GM18505 (cell line): ENCODE measurements around the gene SNX18.

Source experiments
- ATAC-seq: cut with Tn5 transposase; IDR thresholded peaks from one replicate; pipeline ENCODE4 v1.9.1; 2021; ENCODE audit not compliant: unreplicated experiment
- POLR2A ChIP-seq: IDR thresholded peaks from 4 replicates; pipeline ENCODE4 v1.6.1; 2011; ENCODE audit warnings: borderline replicate concordance; ENCODE audit not compliant: insufficient read depth, insufficient read length; ENCODE audit errors: extremely low read depth

SNX18 gene

DNA sequence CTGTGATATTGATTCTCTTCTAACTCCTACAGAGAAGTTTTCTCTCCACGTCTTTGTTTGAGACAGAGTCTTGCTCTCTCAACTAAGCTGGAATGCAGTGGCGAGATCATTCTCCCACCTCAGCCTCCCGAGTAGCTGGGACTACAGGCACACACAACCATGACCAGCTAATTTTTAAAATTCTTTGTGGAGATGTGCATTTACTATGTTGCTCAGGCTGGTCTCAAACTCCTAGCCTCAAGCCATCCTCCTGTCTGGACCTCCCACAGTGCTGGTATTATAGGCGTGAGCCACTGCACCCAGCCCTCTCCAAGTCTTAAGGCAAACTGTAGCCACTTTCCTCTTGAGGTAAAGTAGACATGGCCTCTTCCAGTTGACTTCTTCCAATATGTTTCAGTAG lies 72.2 kb downstream of the SNX18 start:
- no peak for ATAC-seq
- no peak for TF ChIP-seq POLR2A

DNA sequence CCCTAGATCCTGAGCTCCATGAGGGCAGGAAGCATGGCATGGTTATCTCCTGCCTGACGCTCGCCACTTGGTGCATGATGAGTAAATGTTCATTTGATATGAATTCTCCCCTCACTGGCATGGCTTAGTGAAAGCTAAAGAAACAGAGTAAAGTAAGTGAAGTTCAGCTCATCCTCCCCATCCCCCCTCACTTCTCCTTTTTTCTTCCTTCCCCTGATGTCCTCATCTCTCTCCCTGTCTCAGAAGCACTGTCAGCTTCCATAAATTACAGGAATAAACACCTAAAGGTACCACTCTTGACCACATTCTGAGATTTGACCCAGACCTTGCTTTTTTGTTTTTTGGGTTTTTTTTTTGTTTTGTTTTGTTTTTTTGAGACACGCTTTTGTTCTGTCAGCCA lies 73.3 kb downstream of the SNX18 start:
- ATAC-seq: no peak
- TF ChIP-seq POLR2A: no peak

DNA sequence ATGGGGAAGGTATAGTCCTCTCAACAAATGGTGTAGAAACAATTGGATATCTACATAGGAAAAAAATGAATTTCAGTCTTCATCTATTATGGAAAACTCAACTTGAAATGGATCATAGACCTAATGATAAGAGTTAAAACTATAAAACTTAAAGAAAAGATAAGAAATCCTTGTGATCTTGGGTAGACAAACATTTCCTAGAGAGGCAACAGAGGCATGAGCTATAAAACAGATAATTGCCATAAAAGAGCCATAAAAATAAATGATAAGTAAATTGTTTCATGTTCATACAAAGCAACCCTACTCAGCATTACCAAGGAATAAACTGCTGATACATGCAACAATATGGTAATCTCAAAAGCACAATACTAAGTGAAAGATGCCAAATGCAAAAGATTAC lies 76.2 kb downstream of the SNX18 start:
- ATAC-seq: no peak
- no peak for TF ChIP-seq POLR2A

DNA sequence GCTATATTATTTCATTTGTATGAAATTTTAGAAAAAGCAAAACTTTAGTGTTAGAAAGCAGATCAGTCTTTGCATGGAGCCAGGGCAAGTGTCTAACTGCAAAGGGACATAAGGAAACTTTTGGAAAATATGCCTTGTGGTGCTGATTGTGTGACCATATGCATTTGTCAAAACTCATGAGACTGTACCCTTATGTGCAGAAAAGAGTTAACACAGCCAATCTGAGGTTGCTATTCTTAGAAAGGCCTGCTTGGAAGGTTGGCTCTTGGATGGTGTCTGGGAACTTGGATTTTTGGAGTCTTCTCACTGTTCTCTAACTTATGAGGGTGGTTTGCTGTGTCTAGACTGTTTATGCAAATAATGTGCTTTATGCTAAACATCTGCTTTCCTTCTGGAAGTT lies 76.6 kb downstream of the SNX18 start:
- ATAC-seq: no peak
- no peak for TF ChIP-seq POLR2A

DNA sequence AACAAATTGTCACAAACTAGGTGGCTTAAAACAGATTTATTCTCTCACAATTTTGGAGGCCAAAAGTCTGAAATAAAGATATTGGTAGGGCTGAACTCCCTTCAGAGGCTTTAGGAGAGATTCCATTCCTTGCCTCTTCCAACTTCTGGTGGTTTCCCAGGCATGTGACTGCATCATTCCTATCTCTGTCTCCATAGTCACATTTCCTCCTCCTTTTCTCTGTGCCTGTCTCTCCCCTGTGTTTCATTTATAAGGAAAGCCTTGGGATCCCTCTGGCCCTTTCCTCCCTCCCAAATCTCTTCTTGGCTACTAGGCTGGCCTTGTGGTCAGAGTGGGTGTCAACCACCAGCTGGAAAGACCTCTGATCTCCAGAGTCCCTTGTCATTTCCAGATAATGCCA lies 78.2 kb downstream of the SNX18 start:
- TF ChIP-seq POLR2A: no peak
- ATAC-seq: no peak
